Rectal smooth muscle tissue (tissue), 1 donor: ENCODE data around the gene MARCO.
A peak's percentile ranks its signal among the peaks of the same experiment; 100 is the strongest.

Experiments used
- H3K27ac ChIP-seq: one replicate; pipeline ENCODE4 v1.7.0; 2013; ENCODE audit warnings: low read depth, low read length, inconsistent platforms
- H3K27me3 ChIP-seq: one replicate; pipeline ENCODE4 v1.7.0; 2013; ENCODE audit warnings: low read length; ENCODE audit not compliant: control insufficient read depth, insufficient read depth
- H3K36me3 ChIP-seq: one replicate; pipeline ENCODE4 v1.7.0; 2013; ENCODE audit warnings: low read length; ENCODE audit not compliant: control insufficient read depth, insufficient read depth
- H3K4me1 ChIP-seq: one replicate; pipeline ENCODE4 v1.7.0; 2013; ENCODE audit warnings: low read length; ENCODE audit not compliant: control insufficient read depth, insufficient read depth
- H3K4me3 ChIP-seq: one replicate; pipeline ENCODE4 v1.7.0; 2013; ENCODE audit warnings: low read length
- H3K9ac ChIP-seq: one replicate; pipeline ENCODE4 v1.7.0; 2013; ENCODE audit warnings: low read length

Gene MARCO, protein sequence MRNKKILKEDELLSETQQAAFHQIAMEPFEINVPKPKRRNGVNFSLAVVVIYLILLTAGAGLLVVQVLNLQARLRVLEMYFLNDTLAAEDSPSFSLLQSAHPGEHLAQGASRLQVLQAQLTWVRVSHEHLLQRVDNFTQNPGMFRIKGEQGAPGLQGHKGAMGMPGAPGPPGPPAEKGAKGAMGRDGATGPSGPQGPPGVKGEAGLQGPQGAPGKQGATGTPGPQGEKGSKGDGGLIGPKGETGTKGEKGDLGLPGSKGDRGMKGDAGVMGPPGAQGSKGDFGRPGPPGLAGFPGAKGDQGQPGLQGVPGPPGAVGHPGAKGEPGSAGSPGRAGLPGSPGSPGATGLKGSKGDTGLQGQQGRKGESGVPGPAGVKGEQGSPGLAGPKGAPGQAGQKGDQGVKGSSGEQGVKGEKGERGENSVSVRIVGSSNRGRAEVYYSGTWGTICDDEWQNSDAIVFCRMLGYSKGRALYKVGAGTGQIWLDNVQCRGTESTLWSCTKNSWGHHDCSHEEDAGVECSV

DNA sequence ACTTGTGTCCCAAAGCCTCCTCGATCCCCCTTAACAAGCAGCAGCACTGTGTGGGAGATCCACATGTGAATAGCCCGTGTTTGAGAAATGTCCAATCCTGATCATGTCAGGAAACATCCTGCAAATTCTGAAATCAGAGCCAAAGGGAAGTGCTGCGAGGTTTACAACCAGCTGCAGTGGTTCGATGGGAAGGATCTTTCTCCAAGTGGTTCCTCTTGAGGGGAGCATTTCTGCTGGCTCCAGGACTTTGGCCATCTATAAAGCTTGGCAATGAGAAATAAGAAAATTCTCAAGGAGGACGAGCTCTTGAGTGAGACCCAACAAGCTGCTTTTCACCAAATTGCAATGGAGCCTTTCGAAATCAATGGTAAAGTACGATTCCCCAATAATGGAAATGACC lies at the start of gene MARCO:
TSS of gene MARCO (plus strand) at position 164 of the 400 bp plus-strand sequence. CDS start at position 271, 107 bp downstream.
- Histone ChIP-seq H3K4me3 (no peak within 1 kb of the TSS), H3K4me1 (no peaks in the 10 kb centered on the region), H3K36me3 (no peaks in the 10 kb centered on the region), H3K9ac (no peak within 1 kb of the TSS), H3K27ac (no peak within 1 kb of the TSS), H3K27me3 (no peaks in the 10 kb centered on the region)

DNA sequence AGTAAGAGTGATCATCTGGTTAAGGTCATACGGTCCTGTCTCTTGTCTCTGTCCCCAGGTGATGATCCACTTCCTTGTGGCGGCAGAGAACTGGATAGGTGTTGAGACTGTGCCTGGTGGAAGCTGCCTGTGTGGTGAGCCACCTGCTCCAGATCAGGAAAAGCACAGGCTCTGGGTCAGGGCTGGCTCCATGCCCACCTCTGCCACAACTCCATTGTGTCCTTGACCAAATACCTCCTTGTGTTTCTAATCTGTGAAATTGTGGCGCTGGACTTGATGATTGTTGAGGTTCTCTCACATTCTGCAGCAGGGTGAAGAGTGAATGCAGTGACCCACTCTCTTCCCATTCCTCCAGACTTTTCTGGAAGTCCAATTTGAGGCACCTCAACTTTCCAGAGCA lies 48.9 kb upstream of the MARCO start:
- Histone ChIP-seq H3K9ac (no peak overlapping the region), H3K4me1 (no peaks in the 10 kb centered on the region), H3K27ac (no peak overlapping the region), H3K36me3 (no peaks in the 10 kb centered on the region), H3K4me3 (no peak overlapping the region), H3K27me3 (no peaks in the 10 kb centered on the region)

DNA sequence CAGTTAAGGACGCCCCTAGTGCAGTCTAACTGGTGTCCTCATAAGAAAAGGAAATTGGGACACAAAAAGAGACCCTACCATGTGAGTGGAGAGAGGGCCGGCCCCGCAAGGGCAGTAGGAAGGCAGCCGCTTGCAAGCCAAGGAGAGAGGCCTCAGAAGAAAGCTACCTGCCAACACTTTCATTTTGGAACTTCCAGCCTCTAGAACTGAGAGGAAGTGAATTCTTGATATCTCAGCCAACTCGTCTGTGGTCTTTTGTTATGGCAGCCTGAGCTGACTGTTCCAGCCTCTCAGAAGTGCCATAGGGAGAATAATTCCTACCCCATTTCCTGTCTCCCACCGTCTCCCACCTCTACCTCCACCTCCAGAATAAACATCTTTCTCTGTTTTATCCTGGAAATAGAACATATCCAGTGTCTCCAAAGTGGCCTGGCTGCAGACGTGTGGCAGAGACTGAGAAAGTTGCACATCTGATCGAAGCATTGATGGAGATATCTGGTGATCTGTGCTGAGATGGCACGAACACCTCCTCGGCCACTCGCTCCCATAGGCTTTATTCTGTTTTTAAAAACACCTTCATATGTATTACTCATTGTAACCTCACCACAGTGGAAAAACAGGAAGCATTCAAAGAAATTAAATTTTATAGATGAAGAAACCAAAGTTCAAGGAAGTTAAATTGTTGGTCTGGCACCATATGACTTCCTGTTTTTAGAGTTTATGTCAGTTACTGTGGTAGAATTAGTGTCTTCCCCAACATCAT lies 39.5 kb upstream of the MARCO start:
- no peak overlapping the region for H3K27ac ChIP-seq
- H3K27me3 ChIP-seq: no peaks in the 10 kb centered on the region
- H3K36me3 ChIP-seq: no peaks in the 10 kb centered on the region
- H3K4me1 ChIP-seq: no peaks in the 10 kb centered on the region
- peak overlapping the region; percentile 32 for H3K4me3 ChIP-seq
- H3K9ac ChIP-seq: no peak overlapping the region

DNA sequence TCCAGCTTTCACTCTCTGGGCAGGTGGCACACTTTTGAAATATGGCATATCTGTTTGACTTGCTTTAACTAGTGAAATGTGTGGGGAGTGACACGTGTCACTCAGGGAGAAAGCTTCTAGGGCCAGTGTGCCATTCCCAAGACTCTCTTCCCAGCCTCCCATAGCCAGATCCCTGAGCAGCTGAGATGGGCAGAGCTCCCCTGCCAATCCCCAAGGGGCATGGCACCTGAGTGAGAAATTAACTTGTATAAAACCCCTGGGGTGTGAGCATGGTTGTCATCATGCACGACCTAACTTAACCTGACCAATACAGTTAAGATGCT lies 39.0 kb upstream of the MARCO start:
- no peaks in the 10 kb centered on the region for H3K27me3 ChIP-seq
- no peaks in the 10 kb centered on the region for H3K36me3 ChIP-seq
- H3K4me3 ChIP-seq: no peak overlapping the region
- no peak overlapping the region for H3K9ac ChIP-seq
- H3K4me1 ChIP-seq: no peaks in the 10 kb centered on the region
- no peak overlapping the region for H3K27ac ChIP-seq

DNA sequence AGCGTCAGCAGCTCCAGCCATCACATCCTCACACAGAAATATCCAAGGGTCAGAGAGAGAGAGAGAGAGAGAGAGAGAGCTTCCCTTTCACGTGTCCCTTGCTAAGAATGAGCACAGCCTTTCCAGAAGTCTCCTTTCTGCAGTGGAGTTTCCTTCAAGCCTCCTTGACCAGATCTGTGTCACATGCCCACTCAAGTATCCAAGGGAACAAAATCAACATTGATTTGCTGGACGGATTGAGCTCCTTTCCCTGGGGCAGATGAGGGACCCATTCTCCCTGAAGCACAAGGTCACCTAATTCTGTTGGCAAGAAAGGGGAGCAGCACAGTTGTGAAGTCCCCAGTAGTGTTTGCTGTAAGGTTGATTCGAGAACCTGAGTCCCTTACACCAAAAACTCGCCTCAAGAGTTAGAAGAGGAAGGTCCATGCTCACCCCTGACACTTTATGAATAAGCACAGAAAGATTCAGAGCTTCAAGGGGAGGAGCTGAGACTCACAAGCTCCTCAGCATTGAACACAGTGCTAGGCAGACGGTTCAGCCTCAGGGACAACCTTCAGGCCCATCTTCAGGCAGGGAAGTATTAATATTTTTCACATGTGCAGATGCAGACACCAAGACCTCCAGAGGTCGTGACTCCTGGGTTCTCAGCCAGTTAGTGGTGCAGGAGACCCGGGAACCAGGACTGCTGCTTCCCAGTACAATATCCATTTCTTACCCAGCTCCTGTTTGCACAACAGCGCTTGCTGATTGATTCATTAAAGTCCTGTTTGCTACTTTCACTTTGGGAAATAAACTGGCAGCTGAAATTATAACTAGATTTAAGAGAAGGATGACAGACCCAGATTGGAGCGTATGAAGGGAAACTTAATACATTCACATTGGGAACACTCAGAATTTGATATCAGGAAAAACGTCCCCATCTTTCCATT lies 38.2 kb upstream of the MARCO start:
- Histone ChIP-seq H3K4me3 (no peak overlapping the region), H3K36me3 (no peaks in the 10 kb centered on the region), H3K4me1 (no peaks in the 10 kb centered on the region), H3K27me3 (no peaks in the 10 kb centered on the region), H3K27ac (no peak overlapping the region), H3K9ac (no peak overlapping the region)

DNA sequence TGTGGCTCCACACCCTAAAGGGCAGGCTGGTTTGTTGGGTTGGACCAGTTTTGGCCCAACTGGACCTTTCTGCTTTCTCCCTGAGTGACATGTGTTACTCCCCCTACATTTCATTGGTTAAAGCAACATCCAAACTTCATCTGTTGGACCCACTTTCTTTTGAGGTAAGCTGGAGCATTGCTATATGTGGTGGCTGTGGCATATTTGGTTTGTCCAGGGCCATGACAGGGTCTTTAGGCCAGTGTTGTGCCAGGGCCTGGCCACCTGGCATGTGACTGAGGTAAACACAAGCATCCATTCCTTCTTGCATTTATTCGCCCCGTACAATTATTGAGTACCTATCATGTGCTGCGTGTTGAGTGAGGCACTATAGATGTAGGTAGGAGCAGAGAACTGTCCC lies 36.8 kb upstream of the MARCO start:
- H3K27me3 ChIP-seq: no peaks in the 10 kb centered on the region
- H3K9ac ChIP-seq: no peak overlapping the region
- no peak overlapping the region for H3K4me3 ChIP-seq
- no peaks in the 10 kb centered on the region for H3K4me1 ChIP-seq
- H3K36me3 ChIP-seq: no peaks in the 10 kb centered on the region
- no peak overlapping the region for H3K27ac ChIP-seq

DNA sequence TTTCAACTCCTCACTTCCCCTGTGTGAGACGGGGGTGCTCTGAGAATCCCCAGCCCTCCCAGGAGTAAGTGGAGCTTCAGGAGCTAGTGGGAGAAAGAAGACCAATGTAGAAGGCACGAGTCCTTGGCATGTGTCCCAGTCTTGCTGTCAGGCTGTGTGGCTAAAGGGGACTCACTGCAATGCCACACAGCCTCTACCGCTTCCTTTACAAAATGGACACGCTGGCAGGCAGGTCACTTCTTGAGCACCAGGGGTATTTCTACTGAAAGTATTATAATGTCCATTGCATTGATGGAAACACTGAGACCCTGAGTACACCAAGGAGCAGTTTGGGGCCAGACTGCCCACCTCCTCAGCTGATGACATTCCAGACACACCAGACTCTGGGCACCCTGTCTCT lies 35.8 kb upstream of the MARCO start:
- Histone ChIP-seq H3K9ac (no peak overlapping the region), H3K36me3 (no peaks in the 10 kb centered on the region), H3K4me1 (no peaks in the 10 kb centered on the region), H3K27me3 (no peaks in the 10 kb centered on the region), H3K27ac (no peak overlapping the region), H3K4me3 (no peak overlapping the region)

DNA sequence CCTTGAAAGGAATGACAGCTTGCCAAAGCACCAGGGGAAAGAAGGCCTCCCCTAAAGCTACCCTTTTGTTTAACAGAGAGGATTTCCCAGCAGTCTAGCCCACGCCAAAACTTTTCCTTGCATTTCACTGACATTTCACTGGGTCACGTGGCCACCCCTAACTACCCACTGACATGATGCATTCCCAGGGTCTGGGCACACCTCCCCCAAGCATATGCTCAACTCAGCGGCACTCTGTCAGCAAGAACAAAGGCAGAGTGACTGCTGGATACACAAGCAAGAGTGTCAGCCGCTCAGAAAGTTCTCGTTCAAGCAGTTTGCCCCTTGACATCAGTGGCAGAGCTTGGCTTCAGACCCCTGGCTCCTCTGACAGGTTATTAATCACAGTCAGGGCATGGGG lies 34.2 kb upstream of the MARCO start:
- no peak overlapping the region for H3K9ac ChIP-seq
- H3K36me3 ChIP-seq: no peaks in the 10 kb centered on the region
- no peaks in the 10 kb centered on the region for H3K27me3 ChIP-seq
- H3K4me3 ChIP-seq: no peak overlapping the region
- no peak overlapping the region for H3K27ac ChIP-seq
- no peaks in the 10 kb centered on the region for H3K4me1 ChIP-seq

DNA sequence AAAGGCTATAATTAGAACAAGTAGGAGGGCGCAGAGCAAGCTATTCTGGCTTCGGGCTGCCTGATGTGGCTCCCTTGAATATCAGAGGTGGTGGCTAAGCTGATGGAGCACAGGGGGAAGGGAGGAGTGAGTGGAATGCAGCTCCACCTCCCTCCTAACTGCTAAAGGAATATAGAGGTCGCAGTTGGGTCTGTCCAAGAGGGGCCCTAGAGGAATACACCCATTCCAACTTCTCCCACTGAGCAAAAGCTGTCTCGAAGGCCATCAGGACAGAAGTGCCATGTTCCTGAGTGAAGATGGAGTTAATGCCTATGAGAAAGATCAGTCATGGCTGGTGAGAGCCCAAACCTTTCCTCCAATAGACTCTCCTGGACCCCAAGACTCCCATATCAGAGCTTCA lies 32.8 kb upstream of the MARCO start:
- Histone ChIP-seq H3K4me1 (no peaks in the 10 kb centered on the region), H3K27me3 (no peaks in the 10 kb centered on the region), H3K9ac (no peak overlapping the region), H3K36me3 (no peaks in the 10 kb centered on the region), H3K4me3 (no peak overlapping the region), H3K27ac (no peak overlapping the region)

DNA sequence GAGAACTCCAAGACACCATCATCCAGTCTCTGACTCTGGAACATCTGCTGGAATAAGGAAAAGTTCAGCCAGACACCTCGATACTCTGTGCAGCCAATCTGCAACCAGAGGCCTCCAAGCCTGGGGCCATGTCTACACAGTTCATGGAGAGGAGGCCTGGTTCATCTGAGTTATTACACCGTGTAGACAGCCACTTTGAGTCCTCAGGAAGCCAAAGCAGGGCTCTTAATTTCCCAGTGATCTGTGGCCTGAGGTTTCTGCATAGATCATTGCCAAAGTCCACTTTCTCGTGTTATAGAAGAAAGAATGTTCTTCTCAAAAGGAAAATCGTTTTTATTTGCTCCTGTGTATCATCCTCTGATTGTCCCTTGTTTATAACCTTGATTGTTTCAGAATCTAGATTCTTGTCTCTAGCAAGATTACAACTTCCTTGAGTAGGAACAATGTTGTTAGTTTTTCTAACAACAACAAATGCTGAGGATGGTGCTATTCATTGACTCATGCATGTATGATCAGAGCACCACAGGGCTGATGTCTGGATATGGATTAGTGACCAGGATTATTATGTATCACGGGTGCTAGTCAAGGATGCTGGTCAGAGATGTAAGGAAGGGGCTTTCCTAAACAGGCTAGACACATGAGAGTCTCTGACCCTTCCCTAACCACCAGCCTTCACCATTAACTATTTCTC lies 30.7 kb upstream of the MARCO start:
- Histone ChIP-seq H3K27ac (no peak overlapping the region), H3K27me3 (no peaks in the 10 kb centered on the region), H3K4me1 (no peaks in the 10 kb centered on the region), H3K4me3 (no peak overlapping the region), H3K36me3 (no peaks in the 10 kb centered on the region), H3K9ac (no peak overlapping the region)

DNA sequence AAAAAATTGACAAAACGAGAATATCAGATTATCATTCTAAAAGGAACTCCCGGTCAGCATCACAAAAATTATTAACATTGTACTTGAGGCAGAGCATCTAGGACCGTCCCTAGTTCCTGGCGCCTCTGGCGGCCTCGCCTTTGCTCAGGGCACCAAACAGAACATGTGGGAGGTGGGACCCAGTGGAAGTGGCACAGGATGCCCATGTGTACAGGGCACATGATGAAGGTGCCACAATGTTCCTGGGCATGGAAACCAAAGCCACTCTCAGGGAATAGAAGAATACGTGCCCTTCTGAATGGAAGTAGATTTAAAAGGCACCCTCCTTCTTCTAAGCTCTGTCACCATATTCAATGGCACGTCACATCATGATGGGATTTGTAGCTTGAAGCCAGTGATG lies 30.1 kb upstream of the MARCO start:
- Histone ChIP-seq H3K36me3 (no peaks in the 10 kb centered on the region), H3K4me1 (no peaks in the 10 kb centered on the region), H3K27ac (no peak overlapping the region), H3K4me3 (no peak overlapping the region), H3K27me3 (no peaks in the 10 kb centered on the region), H3K9ac (no peak overlapping the region)
